HepG2 (cell line): ENCODE results near the gene LGALS9. TPM values are rescaled to one million over a fixed set of nuclear protein-coding genes. Genes with fewer than 3 reads are reported as not detected.

ENCODE experiments used
- ATAC-seq: fragments of 200-7000 bp; cut with Tn5 transposase; 3 replicates; pipeline ENCODE4 v1.9.1; 2020; ENCODE audit warnings: mild to moderate bottlenecking, moderate library complexity
- BruUV-seq: library from RNA; stranded (reverse); fragments of 400-500 nt; replicated peaks from 2 replicates; lab custom pipeline; 2021; lab: Mats Ljungman, UMichigan
- CTCF ChIA-PET: fragments of 300-600 bp; formaldehyde crosslinking; extraction: SDS; loops from one replicate; lab custom pipeline; 2021; ENCODE audit warnings: low total read pairs, inconsistent platforms, low intra/inter-chr PET ratio; lab: Yijun Ruan, JAX
- POLR2A ChIA-PET: fragments of 350-600 bp; sonication (Branson Sonifier 250); formaldehyde crosslinking; loops from one replicate; lab custom pipeline; 2020; ENCODE audit warnings: antibody characterized with exemption, inconsistent platforms; lab: Yijun Ruan, JAX
- DNase-seq: peaks from one replicate; pipeline ENCODE4 v3.0.0-alpha.2; 2015; ENCODE audit warnings: low spot score
- FAIRE-seq: peaks from 3 replicates; lab custom pipeline; 2011; peaks lifted over from hg19 to GRCh38; lab: Jason Lieb, UNC
- H2AFZ ChIP-seq: one replicate; pipeline ENCODE4 v1.6.1; 2011; ENCODE audit warnings: low read length, inconsistent platforms
- H3K27ac ChIP-seq: fragments of 300-600 bp; 3 replicates; pipeline ENCODE4 v1.8.0; 2011; ENCODE audit warnings: mixed run types, mild to moderate bottlenecking, mixed read lengths, low read length, inconsistent platforms; ENCODE audit not compliant: insufficient read depth; ENCODE audit errors: extremely low read length
- H3K27me3 ChIP-seq, 2 experiments: fragments of 200-600 bp in 1 of 2; 2 replicates in 1 of 2; 3 replicates in 1 of 2; pipeline versions ENCODE4 v1.6.0 to v1.8.0; 2011; ENCODE audit warnings: low read length in 2 of 2, mild to moderate bottlenecking in 2 of 2, moderate library complexity in 2 of 2, inconsistent platforms in 1 of 2; ENCODE audit not compliant: insufficient read depth in 2 of 2, control insufficient read depth in 1 of 2
- H3K36me3 ChIP-seq, 2 experiments: fragments of 200-600 bp in 1 of 2; replicated peaks in 1 of 2; 2 replicates in 1 of 2; 3 replicates in 1 of 2; pipeline versions ENCODE4 v1.5.1 to v1.8.0; 2011; ENCODE audit warnings: low read length in 2 of 2, inconsistent platforms in 1 of 2; ENCODE audit not compliant: insufficient read depth in 2 of 2, control insufficient read depth in 1 of 2
- H3K4me1 ChIP-seq: 2 replicates; pipeline ENCODE4 v1.5.1; 2012; ENCODE audit warnings: low read length, inconsistent platforms; ENCODE audit not compliant: insufficient read depth
- H3K4me2 ChIP-seq: 2 replicates; pipeline ENCODE4 v1.6.0; 2011; ENCODE audit warnings: low read depth, low read length, inconsistent platforms
- H3K4me3 ChIP-seq, 3 experiments: fragments of 200-600 bp in 1 of 3; sonication (generic), shearing (Covaris generic) in 1 of 3; replicated peaks in 1 of 3; 2 replicates each; pipeline ENCODE4 v1.5.1; 2011 to 2016; ENCODE audit warnings: low read length in 3 of 3, inconsistent platforms in 2 of 3, low read depth in 2 of 3, mild to moderate bottlenecking in 2 of 3, control low read depth in 1 of 3, mixed read lengths in 1 of 3; ENCODE audit not compliant: insufficient read depth in 1 of 3
- H3K79me2 ChIP-seq: one replicate; pipeline ENCODE4 v1.6.1; 2011; ENCODE audit warnings: low read length, inconsistent platforms; ENCODE audit not compliant: insufficient read depth
- H3K9ac ChIP-seq: 2 replicates; pipeline ENCODE4 v1.6.0; 2011; ENCODE audit warnings: mild to moderate bottlenecking, low read depth, low read length, inconsistent platforms; ENCODE audit not compliant: insufficient read depth
- H3K9me3 ChIP-seq: 2 replicates; pipeline ENCODE4 v1.5.1; 2012; ENCODE audit warnings: mild to moderate bottlenecking, low read length
- H4K20me1 ChIP-seq: 2 replicates; pipeline ENCODE4 v1.6.0; 2011; ENCODE audit warnings: inconsistent platforms, mild to moderate bottlenecking, low read length, moderate library complexity; ENCODE audit not compliant: insufficient read depth
- ARNT ChIP-seq: fragments of 450-650 bp; IDR thresholded peaks from 2 replicates; pipeline ENCODE4 v1.6.1; 2017
- ATF7-NPFF ChIP-seq: sonication (generic); formaldehyde crosslinking; IDR thresholded peaks from 2 replicates; pipeline ENCODE4 v1.8.1; 2023; ENCODE audit warnings: mild to moderate bottlenecking, low read depth, missing genetic modification reagents, moderate library complexity
- FOXP1 ChIP-seq, 2 experiments: fragments of 450-650 bp in 1 of 2; IDR thresholded peaks; 2 replicates each; pipeline ENCODE4 v1.6.1; 2017 to 2018; ENCODE audit warnings: antibody characterized with exemption in 1 of 2
- MYNN ChIP-seq: sonication (generic); formaldehyde crosslinking; IDR thresholded peaks from 2 replicates; pipeline ENCODE4 v1.4.0; 2020; ENCODE audit warnings: mild to moderate bottlenecking, low read depth, missing genetic modification reagents
- SP1 ChIP-seq, 2 experiments: fragments of 450-650 bp in 1 of 2; sonication (generic) in 1 of 2; formaldehyde crosslinking in 1 of 2; IDR thresholded peaks; 2 replicates each; pipeline versions ENCODE4 v1.4.0 to v1.6.1; 2016 to 2020; ENCODE audit warnings: missing genetic modification reagents in 1 of 2
- SP2 ChIP-seq: sonication (generic); formaldehyde crosslinking; IDR thresholded peaks from 2 replicates; pipeline ENCODE4 v1.5.1; 2020; ENCODE audit warnings: mild to moderate bottlenecking, missing genetic modification reagents
- SP5 ChIP-seq: IDR thresholded peaks from 2 replicates; pipeline ENCODE4 v1.6.1; 2016; ENCODE audit warnings: low read depth, borderline replicate concordance
- THRA ChIP-seq: sonication (generic); formaldehyde crosslinking; IDR thresholded peaks from 2 replicates; pipeline ENCODE4 v1.4.0; 2020; ENCODE audit warnings: missing genetic modification reagents, borderline replicate concordance
- ZFP62 ChIP-seq: sonication (generic); formaldehyde crosslinking; IDR thresholded peaks from 2 replicates; pipeline ENCODE4 v1.4.0; 2020; ENCODE audit warnings: missing genetic modification reagents
- ZNF550 ChIP-seq: sonication (generic); formaldehyde crosslinking; IDR thresholded peaks from 2 replicates; pipeline ENCODE4 v1.4.0; 2020; ENCODE audit warnings: mild to moderate bottlenecking, missing genetic modification reagents, borderline replicate concordance
- ZNF678 ChIP-seq: sonication (generic); formaldehyde crosslinking; IDR thresholded peaks from 2 replicates; pipeline ENCODE4 v1.4.0; 2020; ENCODE audit warnings: mild to moderate bottlenecking, missing genetic modification reagents
- WGBS: methylation state at CpG from one replicate; pipeline ENCODE4 v1.1.6; 2017; ENCODE audit warnings: low lambda C conversion rate; 5-methylcytosine and 5-hydroxymethylcytosine counted together
- in situ Hi-C: cut with HindIII; loops from 2 replicates; pipeline ENCODE4 v1.10.0; 2017; ENCODE audit warnings: low pct_unique_long_range_greater_than_20kb; ENCODE audit not compliant: extremely low pct_ligation_motif_present
- intact Hi-C: fragments of 100-400 bp; cut with micrococcal nuclease; formaldehyde crosslinking; loops from one replicate; pipeline ENCODE4 v1.10.0; 2022; ENCODE audit not compliant: unreplicated experiment
- polyA plus RNA-seq, 8 experiments: library from polyadenylated mRNA; depleted of rRNA in 3 of 8; stranded (reverse) in 7 of 8; unstranded in 1 of 8; fragments of >200 nt; fragmentation: Illumina TruSeq in 4 of 8; extraction: Trizol in 4 of 8; gene quantifications; 2 replicates each; pipeline versions ENCODE4 v1.2.1 to v1.2.3, GENCODE V29; 2011 to 2016; ENCODE audit warnings: low read depth in 4 of 8, missing spikeins in 1 of 8, mixed read lengths in 1 of 8; ENCODE audit not compliant: insufficient read depth in 1 of 8
- total RNA-seq, 5 experiments: library from RNA; depleted of rRNA; stranded (reverse); fragments of >200 nt; fragmentation: Illumina TruSeq; extraction: Trizol; gene quantifications; 2 replicates each; pipeline ENCODE4 v1.2.3, GENCODE V29; 2016; ENCODE audit warnings: low read depth in 1 of 5

The LGALS9 gene
- total and polyA plus RNA-seq, 2 of the 13 experiments (the other 11 are each of a cell fraction or from before 2014, with no cell fraction given), result 0.40 to 1.4 TPM

- DNase-seq, result no peak
- no peak overlapping the region for H2AFZ ChIP-seq
- no peaks in the 10 kb centered on the region for H4K20me1 ChIP-seq
- H3K4me3 ChIP-seq, result no peak overlapping the region
- no peak overlapping the region for H3K9ac ChIP-seq
- no peaks in the 10 kb centered on the region for H3K27me3 ChIP-seq
- intact Hi-C loops, result no loop called here
- H3K9me3 ChIP-seq, result no peaks in the 10 kb centered on the region
- no peak for TF ChIP-seq FOXP1 (IDR thresholded peaks at IDR 0.05)
- TF ChIP-seq FOXP1 (CRISPR knock-in tag; IDR thresholded peaks at IDR 0.05), result no peak
- TF ChIP-seq ZFP62 (CRISPR knock-in tag), result no peak
- no peak for TF ChIP-seq ATF7-NPFF (CRISPR knock-in tag)
- no peak for TF ChIP-seq MYNN (CRISPR knock-in tag)
- no peak for TF ChIP-seq SP1 (IDR thresholded peaks at IDR 0.05)
- TF ChIP-seq SP1 (CRISPR knock-in tag; IDR thresholded peaks at IDR 0.05), result no peak
- no peak for TF ChIP-seq THRA
- no peak for TF ChIP-seq SP5
- TF ChIP-seq ZNF550 (CRISPR knock-in tag), result no peak
- TF ChIP-seq ARNT, result no peak
- TF ChIP-seq ZNF678 (CRISPR knock-in tag), result no peak
- TF ChIP-seq SP2 (CRISPR knock-in tag), result no peak
- CTCF ChIA-PET, result no interaction called here
- H3K36me3 ChIP-seq, result peaks cover 27 to 72% of the 10 kb centered on the region in 2 experiments; a peak in 4 of 5 replicates
- POLR2A ChIA-PET, result no interaction called here
- no peak for ATAC-seq
- no peaks in the 10 kb centered on the region for H3K79me2 ChIP-seq
- in situ Hi-C loops, result no loop called here
- H3K4me1 ChIP-seq, result no peaks in the 10 kb centered on the region
- FAIRE-seq, result no peak
- WGBS, result 90% methylated on average over 4 of the region's 4 CpGs
- H3K27ac ChIP-seq, result no peak overlapping the region
- no peak overlapping the region for H3K4me2 ChIP-seq
- no TSS peak for BruUV-seq
These were observed 9.5 kb upstream of the LGALS9 start for GRCh38 chr17:27621536-27621935.
